NCI-H1105 treated with DMSO at 0.1 percent for 48 hours (cell line): Measurements from ENCODE around the gene CROCC.
"Not testable (repeated sequence)": the region's sequence is repeated elsewhere in the genome, so short reads cannot be mapped to it uniquely, and the experiment has no call there.

ENCODE experiments used
- DNase-seq: peaks from one replicate; lab custom pipeline; 2025; lab: John Stamatoyannopoulos, UW

The CROCC gene

GRCh38 chr1:16916036-16916880 is 5.5 kb upstream of the CROCC start:
- DNase-seq: not testable (repeated sequence)

- DNase-seq: no peak
Measured at GRCh38 chr1:16918371-16918770, 3.4 kb upstream of the CROCC start.

GRCh38 chr1:16918936-16919665 is 2.6 kb upstream of the CROCC start:
- not testable (repeated sequence) for DNase-seq

- no peak for DNase-seq
Measured at GRCh38 chr1:16920951-16921350, 780 bp upstream of the CROCC start.

GRCh38 chr1:16922466-16922865 is 735 bp downstream of the CROCC start:
- DNase-seq: no peak

- no peak for DNase-seq
Measured at GRCh38 chr1:16922885-16923431, 1.2 kb downstream of the CROCC start.

GRCh38 chr1:16924216-16924918 is 2.6 kb downstream of the CROCC start:
- no peak for DNase-seq

- no peak for DNase-seq
Measured at GRCh38 chr1:16924919-16925477, 3.3 kb downstream of the CROCC start.

- no peak for DNase-seq
Measured at GRCh38 chr1:16925635-16926490, 4.1 kb downstream of the CROCC start.

GRCh38 chr1:16926491-16927073 is 4.9 kb downstream of the CROCC start:
- DNase-seq: no peak

GRCh38 chr1:16927256-16927655 is 5.5 kb downstream of the CROCC start:
- DNase-seq: no peak

GRCh38 chr1:16927711-16928485 is 6.2 kb downstream of the CROCC start:
- DNase-seq: no peak

GRCh38 chr1:16929146-16930041 is 7.7 kb downstream of the CROCC start:
- DNase-seq: not testable (repeated sequence)

GRCh38 chr1:16931206-16931934 is 9.6 kb downstream of the CROCC start:
- not testable (repeated sequence) for DNase-seq

- DNase-seq: not testable (repeated sequence)
Measured at GRCh38 chr1:16933945-16934344, 12.2 kb downstream of the CROCC start.

- DNase-seq: not testable (repeated sequence)
Measured at GRCh38 chr1:16936580-16936979, 14.8 kb downstream of the CROCC start.

- DNase-seq: no peak
Measured at GRCh38 chr1:16938351-16939321, 16.9 kb downstream of the CROCC start.
